Testis (tissue), 2 donors: ENCODE measurements around the gene DNAJB8.

Experiments used
- CTCF ChIP-seq, 3 experiments: fragments of 450-650 bp in 2 of 3; fragments of 200-600 bp in 1 of 3; sonication (generic) in 1 of 3; IDR thresholded peaks; one replicate each; pipeline ENCODE4 v1.5.1; 2016 to 2019; ENCODE audit warnings: antibody characterized with exemption in 3 of 3, mild to moderate bottlenecking in 2 of 3, moderate library complexity in 1 of 3
- POLR2A ChIP-seq: fragments of 450-650 bp; IDR thresholded peaks from one replicate; pipeline ENCODE4 v1.6.1; 2017; ENCODE audit warnings: antibody characterized with exemption, mild to moderate bottlenecking, moderate library complexity

- no peak for TF ChIP-seq POLR2A
- no peak for TF ChIP-seq CTCF (IDR thresholded peaks at IDR 0.05)
Observed at GRCh38 chr3:128484404-128485281, 18.0 kb upstream of the DNAJB8 start.
